WTC11 (cell line): Measurements from ENCODE around the gene HDAC5. TPM values are rescaled to one million over a fixed set of nuclear protein-coding genes. Genes with fewer than 3 reads are reported as not detected.

Experiments
- AR ChIP-seq: fragments of 250-450 bp; sonication (Bioruptor Pico); IDR thresholded peaks from 2 replicates; pipeline ENCODE4 v1.9.0; 2021; ENCODE audit warnings: mild to moderate bottlenecking
- ATF6 ChIP-seq: sonication (generic); formaldehyde crosslinking; IDR thresholded peaks from 2 replicates; pipeline ENCODE4 v1.8.1; 2023; ENCODE audit warnings: mild to moderate bottlenecking, missing genetic modification reagents
- CREB1 ChIP-seq: sonication (generic); formaldehyde crosslinking; IDR thresholded peaks from 2 replicates; pipeline ENCODE4 v1.8.0; 2023; ENCODE audit warnings: mild to moderate bottlenecking, missing genetic modification reagents
- ELF4 ChIP-seq: sonication (generic); formaldehyde crosslinking; IDR thresholded peaks from 2 replicates; pipeline ENCODE4 v1.8.1; 2022; ENCODE audit warnings: low read depth, mild to moderate bottlenecking, moderate library complexity, missing genetic modification reagents
- ESRRA ChIP-seq: sonication (generic); formaldehyde crosslinking; IDR thresholded peaks from 2 replicates; pipeline ENCODE4 v1.8.1; 2022; ENCODE audit warnings: mild to moderate bottlenecking, missing genetic modification reagents, borderline replicate concordance
- FOXK1 ChIP-seq: sonication (generic); formaldehyde crosslinking; IDR thresholded peaks from 2 replicates; pipeline ENCODE4 v1.8.0; 2022; ENCODE audit warnings: mild to moderate bottlenecking, moderate library complexity, missing genetic modification reagents
- MAX ChIP-seq: sonication (generic); formaldehyde crosslinking; IDR thresholded peaks from 2 replicates; pipeline ENCODE4 v1.8.0; 2022; ENCODE audit warnings: mild to moderate bottlenecking, missing genetic modification reagents
- NFE2L1 ChIP-seq: sonication (generic); formaldehyde crosslinking; IDR thresholded peaks from 2 replicates; pipeline ENCODE4 v1.8.1; 2023; ENCODE audit warnings: missing genetic modification reagents
- NR1H2 ChIP-seq: sonication (generic); formaldehyde crosslinking; IDR thresholded peaks from 2 replicates; pipeline ENCODE4 v1.9.0; 2021; ENCODE audit warnings: mild to moderate bottlenecking, moderate library complexity, missing genetic modification reagents
- TEAD4 ChIP-seq: sonication (generic); formaldehyde crosslinking; IDR thresholded peaks from 2 replicates; pipeline ENCODE4 v1.8.0; 2022; ENCODE audit warnings: mild to moderate bottlenecking, missing genetic modification reagents
- ZBTB21 ChIP-seq: sonication (generic); formaldehyde crosslinking; IDR thresholded peaks from 2 replicates; pipeline ENCODE4 v1.8.1; 2023; ENCODE audit warnings: mild to moderate bottlenecking, missing genetic modification reagents, borderline replicate concordance
- ZNF281 ChIP-seq: sonication (generic); formaldehyde crosslinking; IDR thresholded peaks from 2 replicates; pipeline ENCODE4 v1.8.0; 2023; ENCODE audit warnings: mild to moderate bottlenecking, missing genetic modification reagents
- ZNF396 ChIP-seq: fragments of 250-450 bp; sonication (Bioruptor Pico); IDR thresholded peaks from 2 replicates; pipeline ENCODE4 v1.8.0; 2021; ENCODE audit warnings: mild to moderate bottlenecking, moderate library complexity, borderline replicate concordance
- ZNF532 ChIP-seq: fragments of 250-450 bp; sonication (Bioruptor Pico); IDR thresholded peaks from 2 replicates; pipeline ENCODE4 v1.9.0; 2021; ENCODE audit warnings: mild to moderate bottlenecking, borderline replicate concordance
- ZSCAN18 ChIP-seq: fragments of 250-450 bp; sonication (Bioruptor Pico); IDR thresholded peaks from 2 replicates; pipeline ENCODE4 v2.1.2; 2022; ENCODE audit warnings: mild to moderate bottlenecking, moderate library complexity
- total RNA-seq: library from RNA; stranded (reverse); gene quantifications from 3 replicates; pipeline ENCODE4 v1.2.3, GENCODE V29; 2021

HDAC5 gene
- total RNA-seq, 1 experiment from 2014 or later, result 61.6 TPM

- TF ChIP-seq ZNF532 (no peak), ATF6 (CRISPR knock-in tag) (no peak), ZSCAN18 (CRISPR knock-in tag) (no peak), MAX (no peak), CREB1 (CRISPR knock-in tag) (no peak), ELF4 (CRISPR knock-in tag) (no peak), AR (CRISPR knock-in tag) (no peak), TEAD4 (no peak), ESRRA (CRISPR knock-in tag) (no peak), NR1H2 (no peak), NFE2L1 (no peak), FOXK1 (no peak), ZNF396 (no peak), ZBTB21 (CRISPR knock-in tag) (no peak), ZNF281 (no peak)
Measured at GRCh38 chr17:44124118-44124438, 637 bp upstream of the HDAC5 start (continued).
